Progenitor cell of endocrine pancreas (in vitro differentiated cells): ENCODE results near the gene CCDC63. TPM values are rescaled to one million over a fixed set of nuclear protein-coding genes. Genes with fewer than 3 reads are reported as not detected.
A peak's percentile ranks its signal among the peaks of the same experiment; 100 is the strongest.

Experiments
- DNase-seq: peaks from one replicate; pipeline ENCODE4 v3.0.0; 2021; ENCODE audit warnings: low spot score; ENCODE audit not compliant: unreplicated experiment
- H3K27ac Mint-ChIP-seq: 2 replicates; pipeline ENCODE4 v1.8.0; 2021; ENCODE audit warnings: mild to moderate bottlenecking, moderate library complexity, mixed read lengths
- H3K27me3 Mint-ChIP-seq: 2 replicates; pipeline ENCODE4 v1.8.0; 2021; ENCODE audit warnings: mixed read lengths
- H3K36me3 Mint-ChIP-seq: 2 replicates; pipeline ENCODE4 v1.8.0; 2022; ENCODE audit warnings: mixed read lengths; ENCODE audit not compliant: insufficient read depth
- H3K4me1 Mint-ChIP-seq: 2 replicates; pipeline ENCODE4 v1.8.0; 2021; ENCODE audit warnings: low read depth, mixed read lengths
- H3K4me3 Mint-ChIP-seq: 2 replicates; pipeline ENCODE4 v1.8.0; 2021; ENCODE audit warnings: low read depth, mild to moderate bottlenecking, moderate library complexity, mixed read lengths
- H3K9me3 Mint-ChIP-seq: 2 replicates; pipeline ENCODE4 v1.8.0; 2021; ENCODE audit warnings: low read depth, mixed read lengths
- CTCF ChIP-seq: fragments of 200-600 bp; sonication (generic); IDR thresholded peaks from one replicate; pipeline ENCODE4 v1.5.0; 2021; ENCODE audit warnings: antibody characterized with exemption, mild to moderate bottlenecking; ENCODE audit not compliant: unreplicated experiment
- total RNA-seq: library from RNA; stranded (reverse); gene quantifications from 2 replicates; pipeline ENCODE4 v1.2.1, GENCODE V29; 2021

CCDC63 gene
- total RNA-seq, 1 donor from 2014 or later = not detected

- TF ChIP-seq CTCF = no peak
- H3K27me3 Mint-ChIP-seq = peaks cover 17% of the 10 kb centered on the region
- no peak overlapping the region for H3K27ac Mint-ChIP-seq
- peaks cover 4% of the 10 kb centered on the region for H3K4me1 Mint-ChIP-seq
- peaks cover 5% of the 10 kb centered on the region for H3K9me3 Mint-ChIP-seq
- no peaks in the 10 kb centered on the region for H3K36me3 Mint-ChIP-seq
- no peak for DNase-seq
- H3K4me3 Mint-ChIP-seq = no peak overlapping the region
Measured at GRCh38 chr12:110809149-110809548, 37.6 kb upstream of the CCDC63 start.

GRCh38 chr12:110811972-110812371, 34.8 kb upstream of the CCDC63 start:
- H3K4me3 Mint-ChIP-seq = no peak overlapping the region
- no peaks in the 10 kb centered on the region for H3K36me3 Mint-ChIP-seq
- H3K9me3 Mint-ChIP-seq = no peaks in the 10 kb centered on the region
- no peak for TF ChIP-seq CTCF
- no peak overlapping the region for H3K27ac Mint-ChIP-seq
- H3K27me3 Mint-ChIP-seq = peaks cover 32% of the 10 kb centered on the region
- H3K4me1 Mint-ChIP-seq = peaks cover 4% of the 10 kb centered on the region
- no peak for DNase-seq

GRCh38 chr12:110813285-110813684, 33.5 kb upstream of the CCDC63 start:
- no peak for DNase-seq
- Mint-ChIP-seq H3K4me3 (no peak overlapping the region), H3K27me3 (peaks cover 33% of the 10 kb centered on the region), H3K4me1 (peaks cover 4% of the 10 kb centered on the region), H3K36me3 (no peaks in the 10 kb centered on the region), H3K9me3 (no peaks in the 10 kb centered on the region), H3K27ac (peak overlapping the region; percentile 7)
- TF ChIP-seq CTCF = no peak

- TF ChIP-seq CTCF = no peak
- Mint-ChIP-seq H3K4me1 (peaks cover 4% of the 10 kb centered on the region), H3K27me3 (peaks cover 33% of the 10 kb centered on the region), H3K36me3 (no peaks in the 10 kb centered on the region), H3K27ac (no peak overlapping the region), H3K9me3 (no peaks in the 10 kb centered on the region), H3K4me3 (no peak overlapping the region)
- DNase-seq = no peak
Measured at GRCh38 chr12:110813756-110814155, 33.0 kb upstream of the CCDC63 start.

- Mint-ChIP-seq H3K4me1 (peaks cover 4% of the 10 kb centered on the region), H3K27me3 (peaks cover 41% of the 10 kb centered on the region), H3K9me3 (no peaks in the 10 kb centered on the region)
Measured at GRCh38 chr12:110816248-110816647, 30.5 kb upstream of the CCDC63 start.

More at GRCh38 chr12:110816248-110816647, 30.5 kb upstream of the CCDC63 start:
- Mint-ChIP-seq H3K4me3 (no peak overlapping the region), H3K27ac (no peak overlapping the region), H3K36me3 (no peaks in the 10 kb centered on the region)
- DNase-seq = no peak
- no peak for TF ChIP-seq CTCF
